Common myeloid progenitor, CD34-positive (primary cell): ENCODE data around the gene PLEKHG2.

Experiments
- CTCF ChIA-PET: fragments of 350-600 bp; sonication (Branson Sonifier 250); formaldehyde crosslinking; loops from one replicate; lab custom pipeline; 2021; ENCODE audit warnings: antibody characterized with exemption; lab: Charles Lee
- POLR2A ChIA-PET: fragments of 350-600 bp; sonication (Branson Sonifier 250); formaldehyde crosslinking; loops from one replicate; lab custom pipeline; 2021; ENCODE audit warnings: antibody characterized with exemption; lab: Charles Lee
- DNase-seq, 3 donors: peaks; one replicate each; pipeline versions ENCODE4 v3.0.0 to v3.0.0-alpha.2; 2013
- H3K27ac ChIP-seq, 2 experiments: 1 replicate in 1 of 2; 2 replicates in 1 of 2; pipeline ENCODE4 v1.7.0; 2013; ENCODE audit warnings: inconsistent platforms in 2 of 2, low read length in 2 of 2, mild to moderate bottlenecking in 2 of 2, low read depth in 1 of 2, moderate library complexity in 1 of 2; ENCODE audit not compliant: severe bottlenecking in 2 of 2, insufficient read depth in 1 of 2, poor library complexity in 1 of 2
- H3K27me3 ChIP-seq, 5 experiments: replicated peaks in 2 of 5; 1 replicate in 3 of 5; 2 replicates in 2 of 5; pipeline versions ENCODE4 v1.6.1 to v1.7.0; 2013; ENCODE audit warnings: low read length in 4 of 5, mild to moderate bottlenecking in 2 of 5, moderate library complexity in 2 of 5, inconsistent platforms in 1 of 5; ENCODE audit not compliant: insufficient read depth in 5 of 5, control insufficient read depth in 4 of 5
- H3K36me3 ChIP-seq, 4 experiments: 1 replicate in 2 of 4; 2 replicates in 2 of 4; pipeline versions ENCODE4 v1.6.1 to v1.7.0; 2013; ENCODE audit warnings: low read length in 3 of 4, control low read depth in 1 of 4, mild to moderate bottlenecking in 1 of 4; ENCODE audit not compliant: control insufficient read depth in 4 of 4, insufficient read depth in 4 of 4
- H3K4me1 ChIP-seq, 4 experiments: 1 replicate in 3 of 4; 2 replicates in 1 of 4; pipeline versions ENCODE4 v1.6.1 to v1.7.1; 2013; ENCODE audit warnings: low read length in 3 of 4, mild to moderate bottlenecking in 3 of 4, control low read depth in 1 of 4, inconsistent platforms in 1 of 4, moderate library complexity in 1 of 4; ENCODE audit not compliant: control insufficient read depth in 4 of 4, insufficient read depth in 4 of 4; ENCODE audit errors: control extremely low read depth in 1 of 4
- H3K4me3 ChIP-seq, 7 experiments: 1 replicate in 4 of 7; 2 replicates in 3 of 7; pipeline versions ENCODE4 v1.5.1 to v1.7.0; 2013; ENCODE audit warnings: mild to moderate bottlenecking in 7 of 7, low read length in 6 of 7, moderate library complexity in 6 of 7, inconsistent platforms in 2 of 7, low read depth in 2 of 7, control low read depth in 1 of 7; ENCODE audit not compliant: insufficient read depth in 4 of 7, control insufficient read depth in 1 of 7; ENCODE audit errors: extremely low read depth in 1 of 7
- H3K9me3 ChIP-seq, 5 experiments: 1 replicate in 4 of 5; 2 replicates in 1 of 5; pipeline versions ENCODE4 v1.6.1 to v1.7.1; 2013; ENCODE audit warnings: low read length in 4 of 5, mild to moderate bottlenecking in 2 of 5, inconsistent platforms in 1 of 5, low read depth in 1 of 5, moderate library complexity in 1 of 5; ENCODE audit not compliant: control insufficient read depth in 4 of 5, insufficient read depth in 2 of 5; ENCODE audit errors: control extremely low read depth in 1 of 5
- WGBS: methylation state at CpG from one replicate; pipeline ENCODE4 v1.1.5; 2013; ENCODE audit not compliant: insufficient coverage; 5-methylcytosine and 5-hydroxymethylcytosine counted together

The PLEKHG2 gene

GRCh38 chr19:39397360-39398296 lies 14.8 kb upstream of the PLEKHG2 start:
- Histone ChIP-seq H3K9me3 (no peaks in the 10 kb centered on the region), H3K4me1 (peaks cover 12 to 50% (median 37%) of the 10 kb centered on the region in 4 experiments), H3K27me3 (no peaks in the 10 kb centered on the region), H3K4me3 (peak overlapping the region in 2 of 7 experiments; percentile 21), H3K36me3 (peaks cover 13 to 22% (median 20%) of the 10 kb centered on the region in 4 experiments), H3K27ac (peak overlapping the region; percentile 55 to 79)
- ChIA-PET CTCF (interaction anchor here (0.5 to 7.8 kb wide), 13 partner anchors 7 to 71 kb away, joined by 3 to 119 read pairs (median 3); partner anchors contain the start of genes PLEKHG2 and SAMD4B), POLR2A (interaction anchor here (1.5 to 3.0 kb wide), 3 partner anchors 10 to 55 kb away, joined by 5 to 46 read pairs (median 40); partner anchors contain the start of genes PLEKHG2, SAMD4B and ZFP36)
- DNase-seq = peak; percentile 85 to 92 (median 89)
- 49% methylated on average over 10 of the region's 17 CpGs for WGBS

DNA sequence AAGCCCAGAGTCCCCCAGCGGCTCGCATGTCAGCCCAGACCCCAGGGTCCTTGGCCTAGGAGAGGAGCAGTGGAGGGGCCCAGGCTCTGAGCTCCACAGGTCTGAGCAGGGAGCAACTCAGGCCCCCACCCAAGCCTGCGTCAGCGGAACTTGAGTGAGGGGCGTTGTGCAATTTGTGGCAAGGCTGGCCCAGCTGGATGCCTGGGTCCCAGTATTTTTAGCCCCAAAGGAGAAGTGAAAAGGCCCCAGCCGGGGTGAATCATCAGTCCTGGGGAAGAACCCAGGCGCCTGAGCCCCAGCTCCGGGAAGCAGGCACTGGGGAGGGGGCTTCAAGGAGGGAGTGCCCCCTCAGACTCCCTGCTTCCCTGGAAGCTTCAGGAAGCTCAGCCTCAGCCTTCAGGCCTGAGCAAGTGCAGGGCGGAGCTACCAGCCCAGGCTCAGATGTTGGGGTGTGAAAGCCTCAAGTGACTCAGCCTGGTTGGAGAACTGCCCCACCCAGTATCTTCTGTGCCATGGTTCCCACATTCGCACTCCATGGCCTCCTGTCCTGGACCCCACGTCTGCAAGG lies 14.1 kb upstream of the PLEKHG2 start:
- ChIA-PET POLR2A (interaction anchor here (1.5 to 3.0 kb wide), 3 partner anchors 10 to 56 kb away, joined by 5 to 46 read pairs (median 40); partner anchors contain the start of genes PLEKHG2, SAMD4B and ZFP36), CTCF (interaction anchor here (0.8 to 7.8 kb wide), 10 partner anchors 10 to 70 kb away, joined by 3 to 119 read pairs (median 5); partner anchors contain the start of genes PLEKHG2 and SAMD4B)
- Histone ChIP-seq H3K4me1 (peaks cover 12 to 57% (median 44%) of the 10 kb centered on the region in 4 experiments), H3K27ac (peak overlapping the region; percentile 55 to 79), H3K4me3 (peak overlapping the region in 1 of 7 experiments; percentile 21), H3K27me3 (no peaks in the 10 kb centered on the region), H3K9me3 (no peaks in the 10 kb centered on the region), H3K36me3 (peaks cover 13 to 20% (median 18%) of the 10 kb centered on the region in 4 experiments)
- peak in 2 of 3 donors; percentile 53 to 54 for DNase-seq
- WGBS = 86% methylated on average over 10 of the region's 11 CpGs

DNA sequence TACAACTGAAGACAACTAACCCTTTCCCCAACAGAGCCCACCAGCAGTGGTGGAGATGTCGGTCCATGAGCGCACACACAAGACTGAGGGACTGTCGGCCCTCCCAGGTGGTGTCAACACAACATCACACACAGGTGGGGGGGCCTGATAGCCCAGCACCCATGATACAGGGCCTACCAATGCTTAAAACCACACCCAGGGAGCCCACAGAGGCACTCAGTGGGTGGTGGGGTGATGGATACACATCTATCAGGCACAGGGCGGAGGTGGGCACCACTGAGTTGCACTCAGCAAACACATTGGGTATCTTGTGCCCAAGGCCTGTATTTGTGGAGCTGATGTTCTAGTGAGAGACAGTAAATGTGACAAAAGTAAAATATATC lies 12.8 kb upstream of the PLEKHG2 start:
- Histone ChIP-seq H3K27ac (no peak overlapping the region), H3K9me3 (no peaks in the 10 kb centered on the region), H3K36me3 (peaks cover 7 to 12% (median 10%) of the 10 kb centered on the region in 4 experiments), H3K4me3 (no peak overlapping the region), H3K27me3 (no peaks in the 10 kb centered on the region), H3K4me1 (peaks cover 12 to 70% (median 54%) of the 10 kb centered on the region in 4 experiments)
- ChIA-PET CTCF (interaction anchor here (2.9 to 7.8 kb wide), 2 partner anchors 12 to 15 kb away, joined by 14 to 119 read pairs; partner anchors contain the start of gene PLEKHG2), POLR2A (interaction anchor here (2.4 kb wide), 1 partner anchor 10 kb away, joined by 12 read pairs; no protein-coding TSS in a partner anchor)
- WGBS = 100% methylated on average over 3 of the region's 4 CpGs
- DNase-seq = no peak

DNA sequence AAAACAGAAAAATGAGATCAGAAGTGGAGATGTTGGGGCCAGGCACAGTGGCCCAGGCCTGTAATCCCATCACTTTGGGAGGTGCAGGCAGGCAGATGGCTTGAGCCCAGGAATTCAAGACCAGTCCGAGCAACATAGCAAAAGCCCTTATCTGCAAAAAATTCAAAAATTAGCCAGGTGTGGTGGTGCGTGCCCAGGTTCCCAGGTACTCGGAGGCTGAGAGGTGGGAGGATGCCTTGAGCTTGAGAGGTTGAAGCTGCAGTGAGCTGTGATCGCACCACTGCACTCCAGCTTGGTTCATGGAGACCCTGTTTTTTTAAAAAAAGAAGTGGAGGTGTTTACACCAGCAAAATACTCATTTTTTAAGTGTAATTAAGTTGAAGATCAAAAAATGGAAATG lies 12.4 kb upstream of the PLEKHG2 start:
- ChIA-PET CTCF (interaction anchor here (0.9 to 7.8 kb wide), 4 partner anchors 9 to 14 kb away, joined by 3 to 119 read pairs (median 9); partner anchors contain the start of genes MED29, PAF1 and PLEKHG2), POLR2A (interaction anchor here (2.4 kb wide), 1 partner anchor 9 kb away, joined by 12 read pairs; no protein-coding TSS in a partner anchor)
- DNase-seq = no peak
- H3K4me1 ChIP-seq = peaks cover 12 to 74% (median 58%) of the 10 kb centered on the region in 4 experiments
- peaks cover 5 to 10% (median 8%) of the 10 kb centered on the region in 4 experiments for H3K36me3 ChIP-seq
- H3K4me3 ChIP-seq = no peak overlapping the region
- no peaks in the 10 kb centered on the region for H3K9me3 ChIP-seq
- WGBS = 100% methylated on average over 3 of the region's 4 CpGs
- H3K27me3 ChIP-seq = no peaks in the 10 kb centered on the region
- no peak overlapping the region for H3K27ac ChIP-seq

GRCh38 chr19:39401070-39401548 lies 11.4 kb upstream of the PLEKHG2 start:
- H3K4me3 ChIP-seq = peak overlapping the region in 3 of 7 experiments; percentile 11 to 75 (median 46)
- POLR2A ChIA-PET = interaction anchor here (2.4 to 3.3 kb wide), 3 partner anchors 8 to 11 kb away, joined by 12 to 47 read pairs (median 16); partner anchors contain the start of genes MED29, PAF1 and PLEKHG2
- 67% methylated on average over 4 of the region's 4 CpGs for WGBS
- H3K4me1 ChIP-seq = peaks cover 15 to 85% (median 68%) of the 10 kb centered on the region in 4 experiments
- DNase-seq = no peak
- CTCF ChIA-PET = interaction anchor here (1.1 to 7.8 kb wide), 6 partner anchors 9 to 59 kb away, joined by 3 to 119 read pairs (median 6); partner anchors contain the start of genes MED29, PAF1, PLEKHG2 and SAMD4B
- H3K27ac ChIP-seq = peak overlapping the region; percentile 10 to 32
- no peaks in the 10 kb centered on the region for H3K27me3 ChIP-seq
- no peaks in the 10 kb centered on the region for H3K9me3 ChIP-seq
- H3K36me3 ChIP-seq = peaks cover 4 to 6% (median 4%) of the 10 kb centered on the region in 4 experiments
